Measurements from ENCODE around the gene PSG6.
"Not testable (repeated sequence)": the region's sequence is repeated elsewhere in the genome, so short reads cannot be mapped to it uniquely, and the experiment has no call there.

GRCh38 chr19:42899110-42899509 lies 18.6 kb downstream of the PSG6 start:
- TF ChIP-seq POLR2A (IDR thresholded peaks at IDR 0.05; ENCODE audit: low read length); GATA1 (IDR thresholded peaks at IDR 0.05; ENCODE audit: low read depth, low read length): not testable (repeated sequence)

All from erythroblast (primary cell).